DMS 273 treated with DMSO at 0.1 percent for 48 hours (cell line): Measurements from ENCODE around the gene FIGNL1.

Source experiments
- DNase-seq: peaks from one replicate; lab custom pipeline; 2025; lab: John Stamatoyannopoulos, UW

The FIGNL1 gene, protein sequence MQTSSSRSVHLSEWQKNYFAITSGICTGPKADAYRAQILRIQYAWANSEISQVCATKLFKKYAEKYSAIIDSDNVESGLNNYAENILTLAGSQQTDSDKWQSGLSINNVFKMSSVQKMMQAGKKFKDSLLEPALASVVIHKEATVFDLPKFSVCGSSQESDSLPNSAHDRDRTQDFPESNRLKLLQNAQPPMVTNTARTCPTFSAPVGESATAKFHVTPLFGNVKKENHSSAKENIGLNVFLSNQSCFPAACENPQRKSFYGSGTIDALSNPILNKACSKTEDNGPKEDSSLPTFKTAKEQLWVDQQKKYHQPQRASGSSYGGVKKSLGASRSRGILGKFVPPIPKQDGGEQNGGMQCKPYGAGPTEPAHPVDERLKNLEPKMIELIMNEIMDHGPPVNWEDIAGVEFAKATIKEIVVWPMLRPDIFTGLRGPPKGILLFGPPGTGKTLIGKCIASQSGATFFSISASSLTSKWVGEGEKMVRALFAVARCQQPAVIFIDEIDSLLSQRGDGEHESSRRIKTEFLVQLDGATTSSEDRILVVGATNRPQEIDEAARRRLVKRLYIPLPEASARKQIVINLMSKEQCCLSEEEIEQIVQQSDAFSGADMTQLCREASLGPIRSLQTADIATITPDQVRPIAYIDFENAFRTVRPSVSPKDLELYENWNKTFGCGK

DNA sequence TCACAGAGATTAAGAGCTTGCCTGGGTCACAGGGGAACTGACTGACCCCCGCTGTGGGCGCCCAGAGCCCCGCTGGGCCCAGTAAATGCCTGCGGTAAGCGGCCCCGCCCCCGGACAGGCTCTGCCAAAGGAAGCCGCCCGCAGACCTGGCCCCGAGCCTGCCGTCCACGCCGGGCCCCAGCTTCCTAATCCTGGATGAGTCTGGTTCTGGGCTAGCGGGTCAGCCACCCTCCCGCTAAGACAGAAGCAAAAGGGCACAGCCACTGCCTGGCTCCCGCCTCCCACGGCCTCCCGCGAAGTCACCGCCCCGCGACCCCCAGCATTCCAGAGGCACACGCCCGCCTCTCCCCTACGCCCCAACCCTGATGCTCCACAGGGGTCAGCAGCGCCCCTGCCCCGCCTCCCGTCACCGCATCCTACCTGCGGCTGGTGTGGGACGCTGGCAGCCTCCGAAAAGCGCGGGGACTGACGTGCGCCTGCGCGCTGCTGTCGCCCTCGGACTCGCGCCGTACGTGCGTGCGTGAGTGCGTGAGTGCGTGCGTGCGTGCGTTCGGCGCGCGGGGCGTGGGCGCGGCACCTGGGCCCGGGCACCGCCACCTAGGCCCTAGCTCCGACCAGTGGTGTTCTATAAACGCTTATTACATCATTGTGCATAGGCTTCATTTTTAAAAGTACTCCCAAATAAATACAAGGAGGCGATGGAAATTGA, at the start of gene FIGNL1:
Gene FIGNL1, minus strand, starts transcription at position 470 of the 709 bp plus-strand sequence. CDS start 3,063 bp downstream, outside the sequence.
- peak; percentile 65 for DNase-seq

DNA sequence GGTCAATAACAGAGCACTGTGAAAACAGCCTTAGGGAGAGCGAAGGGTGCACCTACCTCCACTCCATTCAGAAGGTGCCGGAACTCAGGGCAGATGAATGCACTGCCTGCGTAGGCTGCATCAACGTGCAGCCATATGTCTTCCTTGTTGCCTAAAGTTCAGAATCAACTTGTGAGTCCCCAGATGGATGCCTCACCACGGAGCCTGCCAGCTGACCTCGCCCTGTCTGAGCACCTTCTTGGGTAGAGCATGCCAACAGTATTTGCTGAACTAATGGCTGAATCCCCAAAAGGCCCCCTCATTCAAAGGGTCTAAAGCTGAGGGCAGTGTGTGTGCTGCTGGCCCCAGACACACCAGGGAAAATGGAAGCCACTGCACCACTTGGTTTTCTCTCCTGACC, 48.9 kb upstream of the FIGNL1 start:
- no peak for DNase-seq

DNA sequence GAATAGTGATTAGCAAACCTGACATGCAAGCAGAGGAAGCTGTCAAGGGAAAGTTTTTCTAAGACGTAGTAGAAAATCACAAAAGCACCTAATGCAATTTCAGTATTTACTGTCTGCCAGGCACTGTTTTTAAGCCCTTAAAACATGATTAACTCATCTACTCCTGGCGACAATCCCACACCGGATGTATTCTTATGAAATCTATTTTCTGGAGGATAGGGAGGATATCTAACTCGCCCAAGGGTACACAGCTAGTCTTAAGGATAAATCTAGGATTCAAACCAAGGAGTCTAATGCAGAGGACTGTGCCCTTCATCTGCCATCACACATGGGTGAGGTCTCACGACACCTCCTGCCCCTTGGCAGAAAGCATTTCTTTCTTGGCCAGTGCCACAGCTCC, 47.8 kb upstream of the FIGNL1 start:
- no peak for DNase-seq

DNA sequence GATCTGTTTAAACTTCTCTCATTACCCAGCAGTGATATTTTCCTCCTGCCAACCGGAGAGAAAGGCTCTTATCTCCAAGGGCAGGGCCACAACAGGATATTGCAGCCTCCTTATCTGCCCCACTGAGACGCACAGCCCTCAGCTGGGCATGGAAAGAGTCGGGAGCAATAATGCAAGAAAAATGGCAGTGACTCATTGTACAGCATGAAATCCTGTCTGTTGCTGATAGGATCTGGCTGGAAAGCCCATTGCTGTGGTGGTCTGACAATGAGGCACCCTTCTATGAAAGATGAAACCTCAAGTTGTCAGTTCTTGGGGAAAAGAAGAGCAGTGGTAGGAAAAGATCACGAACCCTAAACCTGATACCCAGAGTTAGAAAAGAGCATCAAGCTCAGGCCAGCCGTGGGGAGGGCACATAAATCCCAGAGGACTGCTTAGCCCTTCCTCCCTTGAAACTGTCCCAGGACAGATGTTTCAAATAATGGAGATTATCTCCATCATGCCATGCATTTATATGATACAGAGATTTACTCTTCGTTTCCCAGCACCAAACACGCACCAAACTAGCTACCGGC, 47.0 kb upstream of the FIGNL1 start:
- no peak for DNase-seq

DNA sequence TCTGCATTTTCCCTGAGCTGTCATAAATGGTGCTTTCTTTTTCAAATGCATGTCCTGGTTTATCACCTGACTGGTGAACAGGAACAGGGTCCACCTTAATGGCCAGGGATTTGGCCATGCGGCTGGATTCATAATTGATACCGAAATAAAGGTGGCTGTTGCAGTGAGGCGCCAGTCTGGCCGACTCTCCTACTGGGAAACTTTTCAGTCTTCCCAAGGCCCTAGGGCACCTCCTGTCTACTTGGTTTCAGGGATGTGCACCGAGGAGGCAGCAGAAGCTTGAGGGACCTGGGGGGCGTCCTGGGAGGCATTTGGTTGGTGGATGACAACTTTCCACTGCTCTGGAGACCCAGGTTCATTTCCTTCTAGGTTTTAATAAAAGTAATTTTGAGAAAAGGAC, 46.4 kb upstream of the FIGNL1 start:
- DNase-seq = no peak

GRCh38 chr7:50495746-50496145, 45.6 kb upstream of the FIGNL1 start:
- DNase-seq = no peak

DNA sequence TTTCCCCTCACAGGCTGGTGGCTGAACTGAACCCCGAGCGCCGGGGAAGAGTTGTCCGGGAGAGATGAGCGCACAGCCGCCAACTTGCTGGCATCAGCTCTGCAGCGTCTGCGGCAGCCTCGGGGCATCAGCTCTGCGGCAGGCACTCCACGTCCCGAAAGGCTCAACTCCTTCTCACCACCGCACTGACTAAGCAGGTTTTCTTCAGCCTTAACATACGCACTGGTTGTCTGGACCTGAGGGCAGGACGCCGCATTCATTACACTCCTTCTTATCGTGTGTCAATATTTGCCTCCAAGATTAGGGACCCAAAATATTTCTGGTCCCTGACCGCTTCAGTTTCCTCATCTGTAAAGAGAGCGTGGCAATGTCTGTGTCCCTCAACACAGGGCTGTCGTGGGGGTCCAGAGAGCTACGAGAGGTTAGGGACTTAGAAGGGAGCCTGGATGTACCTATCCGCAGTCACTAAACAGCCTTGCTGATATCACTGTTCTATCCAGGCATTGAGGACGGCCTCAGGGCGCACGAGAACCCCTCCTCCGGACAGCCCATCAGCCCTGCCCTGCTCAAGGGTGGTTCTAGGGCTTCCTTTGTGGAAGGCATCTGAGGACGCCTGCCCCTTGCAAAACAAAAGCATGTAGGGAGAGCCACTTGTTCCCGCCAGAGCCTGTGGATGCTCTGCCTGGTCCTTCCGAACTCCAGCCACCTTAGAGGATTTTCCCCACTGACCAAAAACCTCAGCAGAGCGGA, 42.8 kb upstream of the FIGNL1 start:
- DNase-seq = no peak

DNA sequence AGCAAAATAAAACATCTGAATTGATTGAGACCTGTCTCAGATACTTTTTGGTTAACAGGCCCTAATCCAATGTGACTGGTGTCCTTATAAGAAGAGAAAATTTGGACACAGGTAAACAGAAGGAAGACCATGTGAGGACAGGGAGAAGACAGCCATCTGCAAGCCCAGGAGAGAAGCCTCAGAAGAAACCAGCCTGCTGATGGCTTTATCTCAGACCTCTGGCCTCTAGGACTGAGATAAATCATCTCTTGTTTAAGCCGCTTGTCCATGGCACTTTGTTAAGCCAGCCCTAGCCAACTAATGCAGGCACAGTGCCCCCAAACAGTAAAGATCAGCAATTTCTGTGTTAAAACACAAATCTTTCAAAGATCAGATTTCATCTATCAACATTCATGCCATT, 41.8 kb upstream of the FIGNL1 start:
- DNase-seq = no peak

DNA sequence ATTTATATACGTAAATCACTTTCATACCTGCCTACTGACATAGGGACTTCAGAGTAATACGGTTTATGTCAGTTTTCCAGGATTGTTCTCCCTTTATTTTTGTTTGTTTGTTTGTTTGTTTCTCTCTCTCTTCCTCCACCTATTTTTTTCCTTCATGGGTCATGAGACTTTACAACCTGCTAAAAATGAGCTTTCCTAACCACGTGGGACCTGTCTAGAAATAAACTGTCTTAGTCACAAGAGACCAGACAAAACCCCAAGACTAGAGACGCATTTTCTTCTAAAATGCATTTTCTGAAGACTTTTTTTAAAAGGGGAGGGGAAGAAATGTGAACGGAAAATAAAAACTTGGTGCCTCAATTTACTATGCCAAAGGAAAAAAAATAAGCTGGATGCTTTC, 41.1 kb upstream of the FIGNL1 start:
- DNase-seq = no peak

GRCh38 chr7:50488379-50488778, 38.2 kb upstream of the FIGNL1 start:
- DNase-seq = no peak

DNA sequence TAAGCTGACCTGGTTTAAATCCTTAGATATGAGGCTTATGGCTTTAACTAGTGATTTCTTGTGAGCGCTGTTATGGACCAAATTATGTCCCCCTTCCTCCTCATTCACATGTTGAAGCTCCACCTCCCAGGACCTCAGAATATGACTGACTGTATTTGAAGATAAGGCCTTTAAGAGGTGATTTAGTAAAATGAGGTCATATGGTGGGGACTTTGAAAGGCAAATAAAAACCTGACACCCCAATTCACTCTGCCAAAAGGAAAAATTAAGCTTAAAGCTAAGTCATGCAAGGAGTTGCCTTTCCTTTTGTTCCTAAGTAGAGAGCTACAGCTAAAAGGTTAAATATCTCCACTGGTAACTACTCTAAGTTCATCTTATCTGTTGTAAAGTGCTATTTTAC, 36.4 kb upstream of the FIGNL1 start:
- no peak for DNase-seq

- DNase-seq = no peak
These were observed 31.7 kb upstream of the FIGNL1 start for GRCh38 chr7:50481867-50482266.

DNA sequence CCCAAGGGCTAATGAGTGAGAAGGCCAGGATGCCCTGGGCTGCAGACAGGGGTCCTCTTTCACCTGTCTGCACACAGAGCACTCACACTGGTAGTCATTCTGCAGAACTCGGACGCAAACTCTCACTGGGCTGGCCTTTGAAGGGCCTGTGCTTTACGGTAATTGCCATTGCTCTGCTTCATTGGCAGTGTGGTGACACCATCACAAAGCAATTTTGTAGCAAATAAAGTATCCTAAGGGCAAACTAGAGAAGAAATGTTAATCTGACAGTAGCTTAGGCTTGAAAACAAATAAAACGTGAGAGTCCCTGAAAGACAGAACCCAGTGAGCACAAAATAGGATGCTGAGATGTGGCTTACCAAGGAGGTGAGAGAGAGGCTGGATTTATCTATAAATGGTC, 30.6 kb upstream of the FIGNL1 start:
- DNase-seq = no peak

DNA sequence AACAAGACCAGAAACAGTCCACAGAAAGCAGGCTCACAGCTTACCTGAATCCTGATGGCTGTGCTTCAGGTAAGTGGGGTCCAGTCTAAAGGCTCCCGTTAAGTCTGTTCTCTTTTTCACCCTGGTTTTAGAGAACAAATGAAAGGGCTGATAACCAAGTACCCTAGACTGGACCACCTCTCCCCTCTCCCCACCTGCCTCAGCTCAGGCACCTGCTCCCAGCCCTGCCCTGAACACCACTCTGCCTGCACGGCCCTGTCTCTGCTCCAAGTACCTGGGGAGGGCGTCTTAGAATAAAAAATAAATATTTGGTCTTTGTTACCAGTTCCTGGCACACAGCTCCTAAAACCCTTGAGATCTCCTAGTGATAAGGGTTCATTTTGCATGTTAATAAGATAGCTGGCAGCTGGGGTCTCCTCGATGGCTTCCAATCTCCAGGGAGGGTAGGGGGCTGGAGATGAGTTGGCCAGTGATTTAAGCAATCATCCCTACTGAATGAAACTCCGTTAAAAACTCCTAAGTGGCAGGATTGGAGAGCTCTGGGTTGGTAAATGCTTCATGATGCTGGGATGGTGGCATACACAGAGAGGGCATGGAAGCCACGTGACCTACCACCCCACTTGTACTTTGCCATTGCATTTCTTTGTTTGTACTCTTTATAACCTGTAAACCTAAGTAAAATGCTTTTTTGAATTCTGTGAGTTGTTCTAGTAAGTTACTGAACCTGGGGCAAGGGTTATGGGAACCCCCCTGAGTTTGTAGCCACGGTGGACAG, 29.8 kb upstream of the FIGNL1 start:
- no peak for DNase-seq

DNA sequence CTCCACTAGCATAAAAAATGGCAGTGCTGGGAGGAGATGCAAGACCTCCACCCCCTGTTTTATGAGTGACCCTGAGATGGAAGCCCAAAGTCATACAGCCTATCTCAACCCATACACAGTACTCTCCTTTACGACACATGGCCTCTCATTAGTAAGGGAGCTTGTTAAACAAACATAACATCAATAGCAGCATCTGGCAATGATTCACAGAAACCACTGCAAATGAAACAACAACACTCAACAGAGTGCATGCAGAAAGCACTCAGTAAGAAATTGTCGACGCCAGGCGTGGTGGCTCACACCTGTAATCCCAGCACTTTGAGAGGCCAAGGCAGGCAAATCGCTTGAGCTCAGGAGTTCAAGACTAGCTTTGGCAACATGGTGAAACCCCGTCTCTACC, 27.5 kb upstream of the FIGNL1 start:
- no peak for DNase-seq

- DNase-seq = no peak
These were observed 26.9 kb upstream of the FIGNL1 start for GRCh38 chr7:50476953-50477625.

DNA sequence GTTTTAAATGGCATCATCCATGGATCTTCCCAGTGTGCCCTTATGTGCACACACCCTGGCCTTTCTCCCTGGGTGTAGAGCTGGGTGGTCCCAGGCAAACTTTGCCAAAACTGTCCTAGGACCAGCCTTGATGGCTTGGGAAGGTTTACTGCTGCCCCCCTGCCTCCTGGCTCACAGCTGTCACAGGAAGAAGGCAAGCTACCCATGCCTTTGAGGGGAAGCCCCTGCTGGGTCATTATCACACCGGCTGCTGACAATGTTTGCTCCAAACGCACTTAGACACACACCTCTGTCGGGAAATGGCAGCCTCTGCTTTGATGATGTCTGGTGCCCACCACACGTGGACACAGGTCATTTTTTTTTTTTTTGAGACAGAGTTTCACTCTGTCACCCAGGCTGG, 25.2 kb upstream of the FIGNL1 start:
- DNase-seq = no peak

GRCh38 chr7:50474382-50475160, 24.4 kb upstream of the FIGNL1 start:
- DNase-seq = no peak

DNA sequence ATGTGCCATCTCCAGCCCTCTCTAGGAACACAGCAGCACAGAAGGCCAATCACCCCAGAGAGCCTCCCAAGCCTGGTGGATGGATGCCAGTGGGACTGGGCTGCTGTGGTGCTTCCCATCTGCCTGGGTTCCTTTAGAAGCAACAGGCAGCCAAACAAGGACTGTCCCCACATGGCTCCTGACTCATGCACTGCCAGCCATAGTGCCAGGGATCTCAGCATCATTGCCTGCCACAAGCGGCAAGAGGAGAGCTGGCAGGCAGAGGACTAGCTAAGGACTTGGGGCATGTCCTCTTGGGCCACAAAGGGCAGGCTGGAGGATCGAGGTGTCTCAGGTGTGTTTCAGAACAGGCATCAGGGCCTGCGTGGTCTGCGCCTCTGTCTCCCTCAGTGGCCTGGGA, 23.4 kb upstream of the FIGNL1 start:
- no peak for DNase-seq

DNA sequence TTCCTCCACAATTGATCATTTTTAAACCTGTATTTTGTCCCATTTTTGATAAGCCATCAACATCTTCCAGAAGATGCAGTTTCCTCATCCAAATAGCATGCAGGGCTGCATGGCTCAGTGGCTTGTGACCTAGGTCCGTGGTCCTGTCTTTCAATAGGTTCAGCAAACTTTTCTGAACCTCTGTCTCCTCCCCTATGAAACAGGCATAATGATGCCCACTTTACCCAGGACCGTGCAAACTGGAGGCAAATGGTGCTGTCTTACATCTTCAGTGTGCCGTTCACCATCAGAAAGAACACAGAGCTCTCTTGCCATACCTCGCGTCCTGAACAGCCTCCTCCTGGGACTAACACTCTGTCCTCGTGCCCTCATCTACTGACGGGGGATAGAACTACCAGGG, 22.3 kb upstream of the FIGNL1 start:
- no peak for DNase-seq
